ENCODE data around the gene ALS2. TPM values are rescaled to one million over a fixed set of nuclear protein-coding genes. Genes with fewer than 3 reads are reported as not detected.

ALS2 gene
- total RNA-seq, 2 experiments from 2014 or later = 10.1 to 10.5 TPM

DNA sequence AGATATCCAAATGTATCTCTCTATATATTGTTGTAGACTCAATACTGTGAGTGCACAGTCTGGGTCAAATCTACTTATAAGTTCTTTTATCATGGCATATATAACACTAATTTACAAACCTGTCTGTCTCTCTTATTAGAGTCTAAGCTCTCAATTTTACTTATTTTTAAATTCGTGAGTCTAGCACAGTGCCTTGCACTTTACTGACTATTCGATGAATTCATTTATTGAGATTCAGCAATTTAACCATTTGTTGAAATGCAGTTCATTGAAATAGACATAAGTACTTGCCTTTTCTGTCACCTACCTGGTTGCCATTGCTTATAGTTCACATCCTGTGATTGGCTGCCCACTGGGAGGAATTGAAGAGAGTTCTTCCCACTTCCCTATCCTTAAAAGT lies 10.3 kb upstream of the ALS2 start:
- no peaks in the 10 kb centered on the region for H3K4me1 Mint-ChIP-seq (ENCODE audit: low read depth)

DNA sequence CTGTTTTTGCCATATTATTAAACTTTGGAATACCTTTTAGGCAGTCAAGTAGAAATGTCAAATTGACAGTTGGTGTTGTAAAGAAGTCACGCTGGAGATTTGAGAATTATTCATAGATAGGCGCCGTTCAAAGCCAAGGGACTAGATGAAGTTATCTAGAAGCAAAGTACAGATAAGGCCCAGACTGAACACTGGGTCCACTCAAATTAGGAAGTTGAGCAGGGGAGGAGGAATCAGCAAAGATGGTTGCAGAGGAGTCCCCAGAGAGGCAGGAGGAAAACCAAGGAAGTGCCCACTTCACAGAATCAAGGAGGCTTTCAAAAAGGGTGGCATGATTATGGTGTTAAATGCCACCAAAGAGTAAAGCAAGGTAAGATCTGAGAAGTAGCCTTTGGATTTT lies 9.6 kb upstream of the ALS2 start:
- ATAC-seq (no peak), DNase-seq (no peak)
- ChIA-PET CTCF (interaction anchor here (0.7 kb wide), 1 partner anchor 385 kb away, joined by 3 read pairs; no protein-coding TSS in a partner anchor), POLR2A (no interaction called here)
- no peaks in the 10 kb centered on the region for H3K36me3 Mint-ChIP-seq (ENCODE audit: low read depth)
- no peaks in the 10 kb centered on the region for H3K4me1 Mint-ChIP-seq (ENCODE audit: low read depth)
- H3K27ac Mint-ChIP-seq = no peak overlapping the region
- TF ChIP-seq, protein P1, sequence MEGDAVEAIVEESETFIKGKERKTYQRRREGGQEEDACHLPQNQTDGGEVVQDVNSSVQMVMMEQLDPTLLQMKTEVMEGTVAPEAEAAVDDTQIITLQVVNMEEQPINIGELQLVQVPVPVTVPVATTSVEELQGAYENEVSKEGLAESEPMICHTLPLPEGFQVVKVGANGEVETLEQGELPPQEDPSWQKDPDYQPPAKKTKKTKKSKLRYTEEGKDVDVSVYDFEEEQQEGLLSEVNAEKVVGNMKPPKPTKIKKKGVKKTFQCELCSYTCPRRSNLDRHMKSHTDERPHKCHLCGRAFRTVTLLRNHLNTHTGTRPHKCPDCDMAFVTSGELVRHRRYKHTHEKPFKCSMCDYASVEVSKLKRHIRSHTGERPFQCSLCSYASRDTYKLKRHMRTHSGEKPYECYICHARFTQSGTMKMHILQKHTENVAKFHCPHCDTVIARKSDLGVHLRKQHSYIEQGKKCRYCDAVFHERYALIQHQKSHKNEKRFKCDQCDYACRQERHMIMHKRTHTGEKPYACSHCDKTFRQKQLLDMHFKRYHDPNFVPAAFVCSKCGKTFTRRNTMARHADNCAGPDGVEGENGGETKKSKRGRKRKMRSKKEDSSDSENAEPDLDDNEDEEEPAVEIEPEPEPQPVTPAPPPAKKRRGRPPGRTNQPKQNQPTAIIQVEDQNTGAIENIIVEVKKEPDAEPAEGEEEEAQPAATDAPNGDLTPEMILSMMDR (IDR thresholded peaks at IDR 0.05) = no peak
- no peaks in the 10 kb centered on the region for H3K9me3 Mint-ChIP-seq
- no peak overlapping the region for H3K4me3 Mint-ChIP-seq
- no peaks in the 10 kb centered on the region for H3K27me3 Mint-ChIP-seq
- intact Hi-C loops (cut with micrococcal nuclease) = no loop called here

More for the DNA sequence above, 10.3 kb upstream of the ALS2 start:
- no peaks in the 10 kb centered on the region for H3K9me3 Mint-ChIP-seq
- TF ChIP-seq, protein P1 (IDR thresholded peaks at IDR 0.05) = no peak
- H3K36me3 Mint-ChIP-seq (ENCODE audit: low read depth) = no peaks in the 10 kb centered on the region
- intact Hi-C loops (cut with micrococcal nuclease) = no loop called here
- POLR2A ChIA-PET = no interaction called here
- H3K4me3 Mint-ChIP-seq = no peak overlapping the region
- no peaks in the 10 kb centered on the region for H3K27me3 Mint-ChIP-seq
- DNase-seq = no peak
- H3K27ac Mint-ChIP-seq = no peak overlapping the region
- CTCF ChIA-PET = interaction anchor here (0.7 kb wide), 1 partner anchor 385 kb away, joined by 3 read pairs; no protein-coding TSS in a partner anchor
- ATAC-seq = no peak

DNA sequence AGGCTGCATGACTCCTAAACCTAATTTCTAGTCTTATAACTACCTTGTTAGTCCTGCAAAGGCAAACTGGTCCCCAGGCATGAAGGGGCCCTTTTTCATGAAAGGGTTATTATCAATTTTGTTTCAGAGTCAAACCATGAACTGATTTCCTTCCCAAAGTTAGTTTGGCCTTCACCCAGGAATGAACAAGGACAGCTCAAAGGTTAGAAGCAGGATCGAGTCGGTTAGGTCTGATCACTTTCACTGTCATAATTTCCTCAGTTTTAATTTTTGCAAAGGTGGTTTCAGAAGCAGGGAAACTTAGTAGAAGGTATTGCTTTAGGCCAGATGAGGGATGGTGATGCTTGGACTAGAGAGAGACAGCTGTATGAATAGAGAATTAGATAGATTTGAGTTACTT lies 8.7 kb upstream of the ALS2 start:
- TF ChIP-seq, protein P1 (IDR thresholded peaks at IDR 0.05) = no peak
- no peaks in the 10 kb centered on the region for H3K9me3 Mint-ChIP-seq
- ATAC-seq (no peak), DNase-seq (no peak)
- H3K27ac Mint-ChIP-seq = no peak overlapping the region
- intact Hi-C loops (cut with micrococcal nuclease) = no loop called here
- ChIA-PET POLR2A (no interaction called here), CTCF (no interaction called here)
- no peaks in the 10 kb centered on the region for H3K36me3 Mint-ChIP-seq (ENCODE audit: low read depth)
- H3K27me3 Mint-ChIP-seq = no peaks in the 10 kb centered on the region
- no peaks in the 10 kb centered on the region for H3K4me1 Mint-ChIP-seq (ENCODE audit: low read depth)
- H3K4me3 Mint-ChIP-seq = no peak overlapping the region

DNA sequence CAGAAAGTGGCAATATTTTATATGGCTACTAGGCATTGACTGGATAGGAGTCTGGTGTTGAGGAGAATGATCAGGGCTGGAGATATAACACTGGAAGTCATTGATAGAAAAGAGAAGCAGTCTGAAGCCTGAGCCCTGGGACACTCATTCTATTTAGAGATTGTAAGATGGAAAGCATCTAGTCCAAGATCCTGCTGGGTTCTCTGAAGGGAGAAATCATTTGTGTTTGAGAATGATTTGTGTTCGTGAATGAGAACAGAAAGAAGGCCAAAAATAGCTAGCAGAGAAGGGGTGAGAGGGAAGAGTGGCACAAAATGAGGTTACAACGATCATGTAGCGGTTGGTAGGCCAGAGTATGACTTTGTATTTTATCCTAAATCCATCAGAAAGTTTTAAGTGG lies 7.6 kb upstream of the ALS2 start:
- POLR2A ChIA-PET = interaction anchor here (0.5 to 0.6 kb wide), 2 partner anchors 139 to 325 kb away, joined by 3 read pairs; no protein-coding TSS in a partner anchor

DNA sequence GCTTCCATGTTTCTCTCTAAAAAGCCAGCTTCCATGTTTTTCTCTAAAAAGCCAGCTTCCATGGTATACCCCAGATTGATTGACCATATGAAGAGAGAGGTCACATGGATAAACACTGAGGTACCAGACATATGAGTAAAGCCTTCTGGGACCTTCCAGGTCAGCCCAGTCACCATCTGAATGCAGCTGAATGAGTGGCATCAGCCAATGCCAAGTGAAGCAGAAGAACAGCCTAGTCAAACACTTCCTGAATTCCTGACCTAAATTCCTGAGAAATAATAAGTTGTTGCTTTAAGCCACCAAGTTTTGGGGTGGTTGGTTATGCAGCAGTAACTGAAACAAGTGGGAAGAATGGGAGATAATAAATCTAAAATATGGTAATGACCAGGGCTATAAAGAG lies 5.7 kb upstream of the ALS2 start:
- ATAC-seq (no peak), DNase-seq (no peak)
- Mint-ChIP-seq H3K4me3 (no peak overlapping the region), H3K9me3 (no peaks in the 10 kb centered on the region), H3K27ac (no peak overlapping the region), H3K27me3 (peaks cover 3% of the 10 kb centered on the region), H3K4me1 (ENCODE audit: low read depth) (peaks cover 2% of the 10 kb centered on the region), H3K36me3 (ENCODE audit: low read depth) (no peaks in the 10 kb centered on the region)
- POLR2A ChIA-PET = no interaction called here
- intact Hi-C loops (cut with micrococcal nuclease) = no loop called here
- CTCF ChIA-PET = interaction anchor here (1.2 kb wide), 1 partner anchor 8 kb away, joined by 4 read pairs; no protein-coding TSS in a partner anchor
- TF ChIP-seq, protein P1 (IDR thresholded peaks at IDR 0.05) = no peak

More for the DNA sequence above, 7.6 kb upstream of the ALS2 start:
- CTCF ChIA-PET = no interaction called here
- no peaks in the 10 kb centered on the region for H3K9me3 Mint-ChIP-seq
- no peak for ATAC-seq
- H3K27me3 Mint-ChIP-seq = peaks cover 3% of the 10 kb centered on the region
- H3K27ac Mint-ChIP-seq = no peak overlapping the region
- no peak overlapping the region for H3K4me3 Mint-ChIP-seq
- DNase-seq = no peak
- TF ChIP-seq, protein P1 (IDR thresholded peaks at IDR 0.05) = no peak
- no peaks in the 10 kb centered on the region for H3K36me3 Mint-ChIP-seq (ENCODE audit: low read depth)
- no peaks in the 10 kb centered on the region for H3K4me1 Mint-ChIP-seq (ENCODE audit: low read depth)
- intact Hi-C loops (cut with micrococcal nuclease) = no loop called here
